GM23338 (cell line): ENCODE data around the gene OXLD1. TPM values are rescaled to one million over a fixed set of nuclear protein-coding genes. Genes with fewer than 3 reads are reported as not detected.
A peak's percentile ranks its signal among the peaks of the same experiment; 100 is the strongest.

Source experiments
- ATAC-seq: fragments of 200-7000 bp; cut with Tn5 transposase; 3 replicates; pipeline ENCODE4 v1.9.1; 2020
- DNase-seq: peaks from one replicate; pipeline ENCODE4 v3.0.0-alpha.2; 2015; ENCODE audit warnings: low spot score
- H2AFZ ChIP-seq: fragments of 200-600 bp; sonication (generic); 2 replicates; pipeline ENCODE4 v1.8.0; 2016; ENCODE audit warnings: antibody characterized with exemption, mild to moderate bottlenecking, moderate library complexity
- H3F3A ChIP-seq: fragments of 200-600 bp; sonication (generic); replicated peaks from 2 replicates; pipeline ENCODE4 v1.8.0; 2017; ENCODE audit warnings: antibody characterized with exemption, mixed run types, low read depth
- H3K27ac ChIP-seq: fragments of 200-600 bp; sonication (generic); 2 replicates; pipeline ENCODE4 v1.6.1; 2016; ENCODE audit warnings: low read depth
- H3K27me3 ChIP-seq: fragments of 200-600 bp; sonication (generic); 2 replicates; pipeline ENCODE4 v1.8.0; 2016; ENCODE audit warnings: mild to moderate bottlenecking, mixed run types, moderate library complexity; ENCODE audit not compliant: insufficient read depth
- H3K36me3 ChIP-seq: fragments of 200-600 bp; sonication (generic); 2 replicates; pipeline ENCODE4 v1.8.0; 2016; ENCODE audit warnings: mild to moderate bottlenecking; ENCODE audit not compliant: insufficient read depth
- H3K4me1 ChIP-seq: fragments of 200-600 bp; sonication (generic); 2 replicates; pipeline ENCODE4 v1.8.0; 2016; ENCODE audit warnings: mild to moderate bottlenecking, moderate library complexity; ENCODE audit not compliant: insufficient read depth
- H3K4me2 ChIP-seq: fragments of 200-600 bp; sonication (generic); 2 replicates; pipeline ENCODE4 v1.7.1; 2017; ENCODE audit warnings: mixed run types
- H3K4me3 ChIP-seq: fragments of 200-600 bp; sonication (generic); 2 replicates; pipeline ENCODE4 v1.6.1; 2016; ENCODE audit warnings: mixed run types
- H3K79me2 ChIP-seq: fragments of 200-600 bp; sonication (generic); replicated peaks from 2 replicates; pipeline ENCODE4 v1.8.0; 2017; ENCODE audit warnings: mild to moderate bottlenecking; ENCODE audit not compliant: insufficient read depth
- H3K9me2 ChIP-seq: fragments of 200-600 bp; sonication (generic); 2 replicates; pipeline ENCODE4 v1.8.0; 2017; ENCODE audit not compliant: insufficient read depth
- H4K20me1 ChIP-seq: fragments of 200-600 bp; sonication (generic); replicated peaks from 2 replicates; pipeline ENCODE4 v1.8.0; 2017; ENCODE audit warnings: mild to moderate bottlenecking; ENCODE audit not compliant: insufficient read depth
- H3K27ac Mint-ChIP-seq: 2 replicates; pipeline ENCODE4 v1.8.0; 2020; ENCODE audit warnings: inconsistent platforms, mild to moderate bottlenecking, moderate library complexity, mixed read lengths
- H3K27me3 Mint-ChIP-seq: 3 replicates; pipeline ENCODE4 v1.8.0; 2022; ENCODE audit warnings: low read depth, mild to moderate bottlenecking, moderate library complexity, mixed read lengths, inconsistent platforms; ENCODE audit not compliant: insufficient read depth, poor library complexity
- H3K36me3 Mint-ChIP-seq: 3 replicates; pipeline ENCODE4 v1.8.0; 2021; ENCODE audit warnings: low read depth, mild to moderate bottlenecking, inconsistent platforms, moderate library complexity, mixed read lengths
- H3K4me1 Mint-ChIP-seq: 3 replicates; pipeline ENCODE4 v1.8.0; 2020; ENCODE audit warnings: mild to moderate bottlenecking, inconsistent platforms, mixed read lengths
- H3K4me3 Mint-ChIP-seq: 3 replicates; pipeline ENCODE4 v1.8.0; 2021; ENCODE audit warnings: moderate library complexity, mild to moderate bottlenecking, inconsistent platforms, mixed read lengths
- H3K9me3 Mint-ChIP-seq: 3 replicates; pipeline ENCODE4 v1.8.0; 2020; ENCODE audit warnings: moderate library complexity, mild to moderate bottlenecking, inconsistent platforms, mixed read lengths
- CREB1 ChIP-seq: fragments of 250-450 bp; sonication (Bioruptor Pico); IDR thresholded peaks from 2 replicates; pipeline ENCODE4 v1.5.0; 2020; ENCODE audit warnings: low read depth, mild to moderate bottlenecking, moderate library complexity
- CTCF ChIP-seq, 2 experiments: fragments of 200-600 bp in 1 of 2; sonication (generic) in 1 of 2; conservative IDR thresholded peaks; 2 replicates each; pipeline versions ENCODE4 v1.5.1 to v1.6.1; 2016 to 2017; ENCODE audit warnings: antibody characterized with exemption in 2 of 2, low read depth in 2 of 2, mild to moderate bottlenecking in 2 of 2, moderate library complexity in 1 of 2
- EZH2 ChIP-seq: fragments of 200-600 bp; sonication (generic); IDR thresholded peaks from one replicate; pipeline ENCODE4 v1.8.0; 2017; ENCODE audit warnings: antibody characterized with exemption, mild to moderate bottlenecking, low read depth; ENCODE audit not compliant: unreplicated experiment
- EZH2phosphoT487 ChIP-seq: fragments of 200-600 bp; sonication (generic); IDR thresholded peaks from one replicate; pipeline ENCODE4 v1.8.1; 2018; ENCODE audit warnings: antibody characterized with exemption; ENCODE audit not compliant: unreplicated experiment
- JUNB ChIP-seq: IDR thresholded peaks from one replicate; pipeline ENCODE4 v1.6.1; 2016; ENCODE audit warnings: antibody characterized with exemption; ENCODE audit not compliant: unreplicated experiment
- NANOG ChIP-seq: IDR thresholded peaks from 2 replicates; pipeline ENCODE4 v1.6.1; 2016; ENCODE audit warnings: antibody characterized with exemption, borderline replicate concordance
- POLR2AphosphoS5 ChIP-seq: IDR thresholded peaks from 2 replicates; pipeline ENCODE4 v1.6.1; 2016; ENCODE audit warnings: antibody characterized with exemption, low read depth
- STAT1 ChIP-seq: IDR thresholded peaks from one replicate; pipeline ENCODE4 v1.6.1; 2016; ENCODE audit warnings: antibody characterized with exemption; ENCODE audit not compliant: unreplicated experiment
- ZNF114 ChIP-seq: fragments of 250-450 bp; sonication (Bioruptor Pico); IDR thresholded peaks from 2 replicates; pipeline ENCODE4 v1.5.0; 2020; ENCODE audit warnings: mild to moderate bottlenecking, moderate library complexity
- ZNF331 ChIP-seq: fragments of 250-450 bp; sonication (Bioruptor Pico); IDR thresholded peaks from 2 replicates; pipeline ENCODE4 v1.5.0; 2020; ENCODE audit warnings: low read depth, mild to moderate bottlenecking, moderate library complexity
- polyA plus RNA-seq: library from polyadenylated mRNA; unstranded; fragments of >200 nt; fragmentation: Nextera tagmentation; extraction: Ambion mirVana; gene quantifications from 2 replicates; pipeline ENCODE4 v1.2.1, GENCODE V29; 2016
- total RNA-seq: library from RNA; depleted of rRNA; stranded (reverse); fragments of >200 nt; shearing (Covaris generic); gene quantifications from 2 replicates; pipeline ENCODE4 v1.2.3, GENCODE V29; 2014
- TF ChIP-seq, protein P1 (sequence below): fragments of 250-450 bp; sonication (Bioruptor Pico); IDR thresholded peaks from 2 replicates; pipeline ENCODE4 v1.5.0; 2020; ENCODE audit warnings: mild to moderate bottlenecking, moderate library complexity

Gene OXLD1
- total and polyA plus RNA-seq, 2 experiments from 2014 or later: 46.0 to 64.9 TPM

DNA sequence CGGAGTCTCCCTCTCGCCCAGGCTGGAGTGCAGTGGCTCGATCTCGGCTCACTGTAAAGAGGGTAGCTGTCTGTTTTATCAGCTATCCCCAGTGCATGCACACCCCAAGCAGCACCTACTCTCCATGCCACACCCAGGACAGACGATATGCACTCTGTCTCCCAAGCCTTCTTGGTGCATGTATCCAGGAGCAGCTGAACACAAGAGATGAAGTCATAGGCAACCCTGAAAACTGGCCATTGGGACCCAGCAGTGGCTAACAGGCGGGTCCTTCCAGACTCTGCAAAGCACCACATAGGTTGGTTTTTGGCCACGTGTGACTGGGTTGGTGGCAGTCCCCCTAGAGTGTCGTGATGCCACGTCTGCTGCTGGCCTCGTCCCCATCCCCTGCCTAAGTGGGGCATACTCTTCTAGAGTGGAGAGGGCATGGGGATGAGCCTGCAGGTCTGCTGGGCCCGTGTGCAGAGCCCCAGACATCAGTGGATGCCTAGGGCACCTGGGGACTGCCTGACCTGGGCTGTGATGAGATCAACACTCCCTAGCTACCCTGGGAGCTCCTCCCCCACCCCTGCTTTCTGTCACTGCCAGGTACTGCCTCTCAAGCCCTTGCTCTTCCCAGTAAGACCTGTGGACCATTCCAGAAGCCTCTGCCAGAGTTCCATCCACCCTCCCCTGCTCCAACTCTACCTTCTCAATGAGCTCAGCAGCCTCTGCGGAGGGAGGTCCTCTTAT lies 19.4 kb downstream of the OXLD1 start:
- Histone ChIP-seq H3K4me1 (peaks cover 11% of the 10 kb centered on the region), H3K36me3 (no peaks in the 10 kb centered on the region), H3K4me2 (peak overlapping the region; percentile 84), H4K20me1 (no peaks in the 10 kb centered on the region), H3K27ac (no peak overlapping the region), H3K27me3 (peaks cover 34% of the 10 kb centered on the region), H3K9me2 (no peaks in the 10 kb centered on the region), H3K79me2 (no peaks in the 10 kb centered on the region), H3F3A (peaks cover 13% of the 10 kb centered on the region; the same call in 1 of the 2 replicates), H3K4me3 (peak overlapping the region; percentile 58), H2AFZ (peak overlapping the region; percentile 90)
- peaks cover 6% of the 10 kb centered on the region for H3K4me1 Mint-ChIP-seq
- H3K9me3 Mint-ChIP-seq: peaks cover 9% of the 10 kb centered on the region; the same call in 1 of the 3 replicates
- ATAC-seq (peak; percentile 24), DNase-seq (no peak)
- H3K27ac Mint-ChIP-seq: no peak overlapping the region
- H3K4me3 Mint-ChIP-seq: peak overlapping the region; percentile 56
- peaks cover 37% of the 10 kb centered on the region for H3K27me3 Mint-ChIP-seq
- no peaks in the 10 kb centered on the region for H3K36me3 Mint-ChIP-seq
- TF ChIP-seq NANOG: no peak
- no peak for TF ChIP-seq JUNB
- no peak for TF ChIP-seq CREB1 (CRISPR knock-in tag)
- no peak for TF ChIP-seq POLR2AphosphoS5
- no peak for TF ChIP-seq ZNF114 (CRISPR knock-in tag)
- no peak for TF ChIP-seq CTCF (conservative IDR thresholded peaks at IDR 0.05; ENCODE audit: low read depth in 2 of 2)
- no peak for TF ChIP-seq ZNF331
- TF ChIP-seq EZH2: no peak

DNA sequence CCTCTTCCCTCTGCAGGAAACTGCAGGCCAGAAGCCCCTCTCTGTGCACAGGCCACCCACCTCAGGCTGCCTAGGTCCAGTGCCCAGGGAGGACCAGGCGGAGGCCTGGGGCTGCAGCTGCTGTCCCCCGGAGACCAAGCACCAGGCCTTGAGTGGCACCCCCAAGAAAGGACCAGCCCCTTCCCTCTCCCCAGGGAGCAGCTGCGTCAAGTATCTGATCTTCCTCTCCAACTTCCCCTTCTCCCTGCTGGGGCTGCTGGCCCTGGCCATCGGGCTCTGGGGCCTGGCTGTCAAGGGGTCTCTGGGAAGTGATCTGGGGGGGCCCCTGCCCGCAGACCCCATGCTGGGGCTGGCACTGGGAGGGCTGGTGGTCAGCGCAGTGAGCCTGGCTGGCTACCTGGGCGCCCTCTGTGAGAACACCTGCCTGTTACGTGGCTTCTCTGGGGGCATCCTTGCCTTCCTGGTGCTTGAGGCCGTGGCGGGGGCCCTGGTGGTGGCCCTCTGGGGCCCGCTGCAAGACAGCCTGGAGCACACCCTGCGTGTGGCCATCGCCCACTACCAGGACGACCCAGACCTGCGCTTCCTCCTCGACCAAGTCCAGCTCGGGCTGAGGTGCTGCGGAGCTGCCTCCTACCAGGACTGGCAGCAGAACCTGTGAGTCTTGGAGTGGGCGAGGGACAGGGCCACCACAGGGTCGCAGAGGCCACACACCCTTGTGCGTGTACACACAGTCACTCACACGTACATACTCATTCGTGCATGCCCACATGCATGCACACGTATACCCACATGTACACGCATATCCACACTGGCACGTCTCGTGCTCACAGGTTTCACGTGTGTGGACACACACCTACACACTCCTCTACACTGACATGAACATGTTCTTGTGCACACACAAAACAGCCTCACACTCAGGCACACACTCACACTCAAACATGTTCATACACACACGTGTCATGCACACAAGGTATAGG lies 21.1 kb downstream of the OXLD1 start:
- Mint-ChIP-seq H3K4me1 (peaks cover 6% of the 10 kb centered on the region), H3K27ac (no peak overlapping the region), H3K36me3 (no peaks in the 10 kb centered on the region), H3K27me3 (peaks cover 37% of the 10 kb centered on the region), H3K9me3 (peaks cover 9% of the 10 kb centered on the region; the same call in 1 of the 3 replicates), H3K4me3 (no peak overlapping the region)
- Histone ChIP-seq H3K4me1 (peaks cover 11% of the 10 kb centered on the region), H3K4me2 (no peak overlapping the region), H3K79me2 (no peaks in the 10 kb centered on the region), H3K9me2 (no peaks in the 10 kb centered on the region), H3K36me3 (no peaks in the 10 kb centered on the region), H3K27ac (no peak overlapping the region), H3K4me3 (no peak overlapping the region), H4K20me1 (no peaks in the 10 kb centered on the region), H2AFZ (no peak overlapping the region), H3K27me3 (peaks cover 34% of the 10 kb centered on the region), H3F3A (peaks cover 13% of the 10 kb centered on the region; the same call in 1 of the 2 replicates)
- ATAC-seq (no peak), DNase-seq (no peak)
- TF ChIP-seq STAT1: no peak
- no peak for TF ChIP-seq ZNF114 (CRISPR knock-in tag)
- TF ChIP-seq EZH2phosphoT487: no peak
- no peak for TF ChIP-seq POLR2AphosphoS5
- TF ChIP-seq, protein P1, sequence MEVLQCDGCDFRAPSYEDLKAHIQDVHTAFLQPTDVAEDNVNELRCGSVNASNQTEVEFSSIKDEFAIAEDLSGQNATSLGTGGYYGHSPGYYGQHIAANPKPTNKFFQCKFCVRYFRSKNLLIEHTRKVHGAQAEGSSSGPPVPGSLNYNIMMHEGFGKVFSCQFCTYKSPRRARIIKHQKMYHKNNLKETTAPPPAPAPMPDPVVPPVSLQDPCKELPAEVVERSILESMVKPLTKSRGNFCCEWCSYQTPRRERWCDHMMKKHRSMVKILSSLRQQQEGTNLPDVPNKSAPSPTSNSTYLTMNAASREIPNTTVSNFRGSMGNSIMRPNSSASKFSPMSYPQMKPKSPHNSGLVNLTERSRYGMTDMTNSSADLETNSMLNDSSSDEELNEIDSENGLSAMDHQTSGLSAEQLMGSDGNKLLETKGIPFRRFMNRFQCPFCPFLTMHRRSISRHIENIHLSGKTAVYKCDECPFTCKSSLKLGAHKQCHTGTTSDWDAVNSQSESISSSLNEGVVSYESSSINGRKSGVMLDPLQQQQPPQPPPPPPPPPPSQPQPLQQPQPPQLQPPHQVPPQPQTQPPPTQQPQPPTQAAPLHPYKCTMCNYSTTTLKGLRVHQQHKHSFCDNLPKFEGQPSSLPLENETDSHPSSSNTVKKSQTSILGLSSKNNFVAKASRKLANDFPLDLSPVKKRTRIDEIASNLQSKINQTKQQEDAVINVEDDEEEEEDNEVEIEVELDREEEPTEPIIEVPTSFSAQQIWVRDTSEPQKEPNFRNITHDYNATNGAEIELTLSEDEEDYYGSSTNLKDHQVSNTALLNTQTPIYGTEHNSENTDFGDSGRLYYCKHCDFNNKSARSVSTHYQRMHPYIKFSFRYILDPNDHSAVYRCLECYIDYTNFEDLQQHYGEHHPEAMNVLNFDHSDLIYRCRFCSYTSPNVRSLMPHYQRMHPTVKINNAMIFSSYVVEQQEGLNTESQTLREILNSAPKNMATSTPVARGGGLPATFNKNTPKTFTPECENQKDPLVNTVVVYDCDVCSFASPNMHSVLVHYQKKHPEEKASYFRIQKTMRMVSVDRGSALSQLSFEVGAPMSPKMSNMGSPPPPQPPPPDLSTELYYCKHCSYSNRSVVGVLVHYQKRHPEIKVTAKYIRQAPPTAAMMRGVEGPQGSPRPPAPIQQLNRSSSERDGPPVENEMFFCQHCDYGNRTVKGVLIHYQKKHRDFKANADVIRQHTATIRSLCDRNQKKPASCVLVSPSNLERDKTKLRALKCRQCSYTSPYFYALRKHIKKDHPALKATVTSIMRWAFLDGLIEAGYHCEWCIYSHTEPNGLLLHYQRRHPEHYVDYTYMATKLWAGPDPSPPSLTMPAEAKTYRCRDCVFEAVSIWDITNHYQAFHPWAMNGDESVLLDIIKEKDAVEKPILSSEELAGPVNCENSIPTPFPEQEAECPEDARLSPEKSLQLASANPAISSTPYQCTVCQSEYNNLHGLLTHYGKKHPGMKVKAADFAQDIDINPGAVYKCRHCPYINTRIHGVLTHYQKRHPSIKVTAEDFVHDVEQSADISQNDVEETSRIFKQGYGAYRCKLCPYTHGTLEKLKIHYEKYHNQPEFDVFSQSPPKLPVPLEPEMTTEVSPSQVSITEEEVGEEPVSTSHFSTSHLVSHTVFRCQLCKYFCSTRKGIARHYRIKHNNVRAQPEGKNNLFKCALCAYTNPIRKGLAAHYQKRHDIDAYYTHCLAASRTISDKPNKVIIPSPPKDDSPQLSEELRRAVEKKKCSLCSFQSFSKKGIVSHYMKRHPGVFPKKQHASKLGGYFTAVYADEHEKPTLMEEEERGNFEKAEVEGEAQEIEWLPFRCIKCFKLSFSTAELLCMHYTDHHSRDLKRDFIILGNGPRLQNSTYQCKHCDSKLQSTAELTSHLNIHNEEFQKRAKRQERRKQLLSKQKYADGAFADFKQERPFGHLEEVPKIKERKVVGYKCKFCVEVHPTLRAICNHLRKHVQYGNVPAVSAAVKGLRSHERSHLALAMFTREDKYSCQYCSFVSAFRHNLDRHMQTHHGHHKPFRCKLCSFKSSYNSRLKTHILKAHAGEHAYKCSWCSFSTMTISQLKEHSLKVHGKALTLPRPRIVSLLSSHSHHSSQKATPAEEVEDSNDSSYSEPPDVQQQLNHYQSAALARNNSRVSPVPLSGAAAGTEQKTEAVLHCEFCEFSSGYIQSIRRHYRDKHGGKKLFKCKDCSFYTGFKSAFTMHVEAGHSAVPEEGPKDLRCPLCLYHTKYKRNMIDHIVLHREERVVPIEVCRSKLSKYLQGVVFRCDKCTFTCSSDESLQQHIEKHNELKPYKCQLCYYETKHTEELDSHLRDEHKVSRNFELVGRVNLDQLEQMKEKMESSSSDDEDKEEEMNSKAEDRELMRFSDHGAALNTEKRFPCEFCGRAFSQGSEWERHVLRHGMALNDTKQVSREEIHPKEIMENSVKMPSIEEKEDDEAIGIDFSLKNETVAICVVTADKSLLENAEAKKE (CRISPR knock-in tag): no peak
- TF ChIP-seq JUNB: no peak
- no peak for TF ChIP-seq CREB1 (CRISPR knock-in tag)
- TF ChIP-seq NANOG: no peak
- no peak for TF ChIP-seq EZH2
